H1 (cell line): ENCODE data around the gene SYDE2. TPM values are rescaled to one million over a fixed set of nuclear protein-coding genes. Genes with fewer than 3 reads are reported as not detected.

Experiments used
- CTCF ChIA-PET: fragments of 300-600 bp; sonication (Branson Sonifier 250); formaldehyde crosslinking; loops from one replicate; lab custom pipeline; 2021; ENCODE audit not compliant: partially characterized antibody; lab: Charles Lee
- POLR2A ChIA-PET: fragments of 300-600 bp; sonication (Branson Sonifier 250); formaldehyde crosslinking; loops from one replicate; lab custom pipeline; 2021; ENCODE audit warnings: inconsistent platforms; ENCODE audit not compliant: partially characterized antibody; lab: Charles Lee
- DNase-seq, 2 experiments: peaks; one replicate each; pipeline versions ENCODE4 v3.0.0 to v3.0.0-alpha.2; 2010 to 2022; ENCODE audit warnings: low spot score in 2 of 2, low read depth in 1 of 2, mixed read lengths in 1 of 2
- FAIRE-seq: peaks from 2 replicates; lab custom pipeline; 2011; peaks lifted over from hg19 to GRCh38; lab: Jason Lieb, UNC
- H2AFZ ChIP-seq: 2 replicates; pipeline ENCODE4 v1.8.1; 2012; ENCODE audit warnings: low read length, inconsistent platforms
- H2AK5ac ChIP-seq: 2 replicates; pipeline ENCODE4 v1.6.1; 2013; ENCODE audit warnings: low read depth, low read length
- H2BK120ac ChIP-seq: replicated peaks from 2 replicates; pipeline ENCODE3; 2013; ENCODE audit warnings: low read depth, low read length, inconsistent platforms
- H2BK12ac ChIP-seq: 2 replicates; pipeline ENCODE4 v1.6.1; 2013; ENCODE audit warnings: low read depth, low read length
- H2BK15ac ChIP-seq: 2 replicates; pipeline ENCODE4 v1.6.1; 2013; ENCODE audit warnings: low read length
- H2BK20ac ChIP-seq: 2 replicates; pipeline ENCODE4 v1.6.1; 2013; ENCODE audit warnings: low read length
- H2BK5ac ChIP-seq: 2 replicates; pipeline ENCODE4 v1.6.1; 2013; ENCODE audit warnings: low read depth, low read length
- H3K14ac ChIP-seq: 2 replicates; pipeline ENCODE4 v1.6.1; 2013; ENCODE audit warnings: inconsistent platforms; ENCODE audit not compliant: insufficient read length
- H3K18ac ChIP-seq: 2 replicates; pipeline ENCODE4 v1.6.1; 2013; ENCODE audit warnings: low read length; ENCODE audit errors: extremely low read depth
- H3K23ac ChIP-seq: 2 replicates; pipeline ENCODE4 v1.6.1; 2013; ENCODE audit warnings: inconsistent platforms; ENCODE audit not compliant: insufficient read length
- H3K23me2 ChIP-seq: 2 replicates; pipeline ENCODE4 v1.6.1; 2013; ENCODE audit warnings: low read depth, low read length
- H3K27ac ChIP-seq: 2 replicates; pipeline ENCODE4 v1.6.1; 2011; ENCODE audit warnings: low read depth, low read length, inconsistent platforms
- H3K27me3 ChIP-seq, 4 experiments: replicated peaks in 1 of 4; 1 replicate in 1 of 4; 2 replicates in 3 of 4; pipeline versions ENCODE4 v1.6.1 to v1.8.1; 2011 to 2013; ENCODE audit warnings: low read length in 3 of 4, mild to moderate bottlenecking in 3 of 4, inconsistent platforms in 2 of 4, mixed read lengths in 2 of 4, moderate library complexity in 1 of 4; ENCODE audit not compliant: control insufficient read depth in 3 of 4, insufficient read depth in 3 of 4; ENCODE audit errors: extremely low read depth in 1 of 4
- H3K36me3 ChIP-seq, 4 experiments: 2 replicates each; pipeline versions ENCODE4 v1.6.1 to v1.8.1; 2011 to 2013; ENCODE audit warnings: mild to moderate bottlenecking in 4 of 4, low read length in 3 of 4, moderate library complexity in 2 of 4, control low read depth in 1 of 4, inconsistent platforms in 1 of 4; ENCODE audit not compliant: insufficient read depth in 4 of 4, control insufficient read depth in 2 of 4
- H3K4ac ChIP-seq: replicated peaks from 2 replicates; pipeline ENCODE3; 2013; ENCODE audit warnings: low read length, low read depth, mixed read lengths, inconsistent platforms; ENCODE audit not compliant: insufficient read length
- H3K4me1 ChIP-seq, 4 experiments: replicated peaks in 1 of 4; 1 replicate in 1 of 4; 2 replicates in 3 of 4; pipeline versions ENCODE4 v1.6.1 to v1.8.1; 2011 to 2013; ENCODE audit warnings: low read length in 3 of 4, inconsistent platforms in 2 of 4, mixed read lengths in 1 of 4; ENCODE audit not compliant: insufficient read depth in 4 of 4, control insufficient read depth in 3 of 4
- H3K4me2 ChIP-seq, 2 experiments: 2 replicates each; pipeline versions ENCODE4 v1.6.1 to v1.8.1; 2011 to 2013; ENCODE audit warnings: low read depth in 2 of 2, low read length in 2 of 2, control low read depth in 1 of 2, inconsistent platforms in 1 of 2, mild to moderate bottlenecking in 1 of 2; ENCODE audit not compliant: insufficient read depth in 1 of 2
- H3K4me3 ChIP-seq, 4 experiments: fragments of 200-600, 300-600 bp in 1 of 4; sonication (generic), shearing (Covaris generic), sonication (Bioruptor Twin) in 1 of 4; 2 replicates each; pipeline versions ENCODE4 v1.5.1 to v1.8.1; 2011 to 2016; ENCODE audit warnings: low read length in 4 of 4, low read depth in 3 of 4, control low read depth in 2 of 4, inconsistent platforms in 2 of 4, mild to moderate bottlenecking in 2 of 4, mixed read lengths in 1 of 4, moderate library complexity in 1 of 4; ENCODE audit not compliant: insufficient read depth in 2 of 4; ENCODE audit errors: extremely low read depth in 1 of 4
- H3K56ac ChIP-seq: replicated peaks from 2 replicates; pipeline ENCODE3; 2013; ENCODE audit warnings: low read depth, mild to moderate bottlenecking, mixed read lengths, low read length, inconsistent platforms; ENCODE audit not compliant: insufficient read length
- H3K79me1 ChIP-seq: 2 replicates; pipeline ENCODE4 v1.6.1; 2013; ENCODE audit warnings: low read depth, low read length, control low read depth
- H3K79me2 ChIP-seq, 2 experiments: 2 replicates each; pipeline versions ENCODE4 v1.6.1 to v1.8.1; 2012 to 2013; ENCODE audit warnings: low read length in 2 of 2, mild to moderate bottlenecking in 2 of 2, inconsistent platforms in 1 of 2; ENCODE audit not compliant: insufficient read depth in 2 of 2, control insufficient read depth in 1 of 2
- H3K9ac ChIP-seq, 4 experiments: replicated peaks in 1 of 4; 1 replicate in 1 of 4; 2 replicates in 3 of 4; pipeline versions ENCODE4 v1.6.1 to v1.8.1; 2011 to 2013; ENCODE audit warnings: low read depth in 3 of 4, low read length in 3 of 4, control low read depth in 2 of 4, mild to moderate bottlenecking in 2 of 4, moderate library complexity in 2 of 4, inconsistent platforms in 1 of 4; ENCODE audit errors: extremely low read depth in 1 of 4
- H3K9me3 ChIP-seq, 2 experiments: 2 replicates each; pipeline versions ENCODE4 v1.6.1 to v1.8.1; 2012 to 2013; ENCODE audit warnings: mild to moderate bottlenecking in 2 of 2, moderate library complexity in 2 of 2, control low read depth in 1 of 2, inconsistent platforms in 1 of 2, low read depth in 1 of 2, low read length in 1 of 2, mixed read lengths in 1 of 2; ENCODE audit not compliant: insufficient read depth in 2 of 2
- H4K20me1 ChIP-seq, 2 experiments: replicated peaks in 1 of 2; 2 replicates each; pipeline versions ENCODE3 to v1.8.1; 2011 to 2013; ENCODE audit warnings: inconsistent platforms in 2 of 2, low read length in 2 of 2, mild to moderate bottlenecking in 1 of 2; ENCODE audit not compliant: insufficient read depth in 2 of 2, control insufficient read depth in 1 of 2
- H4K5ac ChIP-seq: 2 replicates; pipeline ENCODE4 v1.6.1; 2013; ENCODE audit warnings: low read length, low read depth, mixed read lengths, inconsistent platforms; ENCODE audit not compliant: insufficient read length
- H4K8ac ChIP-seq: 2 replicates; pipeline ENCODE4 v1.8.0; 2013; ENCODE audit warnings: mild to moderate bottlenecking, moderate library complexity, low read length, inconsistent platforms; ENCODE audit not compliant: insufficient read depth; ENCODE audit errors: extremely low read depth
- H4K91ac ChIP-seq: replicated peaks from 2 replicates; pipeline ENCODE3; 2013; ENCODE audit warnings: low read length, mixed read lengths, inconsistent platforms; ENCODE audit not compliant: insufficient read length
- CTBP2 ChIP-seq: IDR thresholded peaks from 2 replicates; pipeline ENCODE4 v1.7.0; 2011; ENCODE audit warnings: borderline replicate concordance, mild to moderate bottlenecking, moderate library complexity, mixed read lengths, low read length; ENCODE audit not compliant: insufficient read depth, insufficient read length
- GABPA ChIP-seq: IDR thresholded peaks from 2 replicates; pipeline ENCODE4 v1.6.1; 2011; ENCODE audit warnings: mild to moderate bottlenecking, low read length, moderate library complexity, borderline replicate concordance; ENCODE audit not compliant: insufficient read depth
- HDAC6 ChIP-seq: IDR thresholded peaks from one replicate; pipeline ENCODE4 v1.7.1; 2012; ENCODE audit warnings: low read depth, mild to moderate bottlenecking, inconsistent platforms, low read length, moderate library complexity
- TEAD4 ChIP-seq: IDR thresholded peaks from 2 replicates; pipeline ENCODE4 v1.6.1; 2012; ENCODE audit warnings: low read depth, low read length, inconsistent platforms, mixed read lengths
- YY1 ChIP-seq: IDR thresholded peaks from 2 replicates; pipeline ENCODE4 v1.6.1; 2011; ENCODE audit warnings: low read depth, mild to moderate bottlenecking, low read length
- WGBS, 2 experiments: shearing (Covaris generic) in 1 of 2; methylation state at CpG; one replicate each; pipeline versions ENCODE4 v1.1.6 to v1.1.7; 2013 to 2015; ENCODE audit warnings: low lambda C conversion rate in 2 of 2, mixed read lengths in 2 of 2, inconsistent platforms in 1 of 2, low coverage in 1 of 2, missing lambda C conversion rate in 1 of 2; ENCODE audit not compliant: insufficient replicate concordance in 2 of 2, insufficient coverage in 1 of 2, insufficient read length in 1 of 2; ENCODE audit errors: extremely low coverage in 1 of 2, missing lambda C conversion rate in 1 of 2; 5-methylcytosine and 5-hydroxymethylcytosine counted together
- polyA plus RNA-seq, 7 experiments: library from polyadenylated mRNA; depleted of rRNA in 3 of 7; stranded (reverse) in 5 of 7; unstranded in 2 of 7; fragments of >200 nt in 5 of 7; fragments of 200-250 nt in 2 of 7; gene quantifications; 1 replicate in 5 of 7; 2 replicates in 1 of 7; 4 replicates in 1 of 7; pipeline versions ENCODE4 v1.2.1 to v1.2.3, GENCODE V29; 2011 to 2013; ENCODE audit warnings: missing spikeins in 2 of 7, mixed read lengths in 2 of 7
- total RNA-seq: library from RNA; stranded (reverse); fragmentation: NEBNext Ultra II Directional; extraction: Animal tissue kit (Norgen Biotek cat#: 25700); gene quantifications from 2 replicates; pipeline ENCODE4 v1.2.1, GENCODE V29; 2021

SYDE2 gene
- total and polyA plus RNA-seq, 2 of the 8 experiments (the other 6 are each of a cell fraction or from before 2014, with no cell fraction given) = 1.6 to 14.6 TPM

- no peak overlapping the region for H2BK5ac ChIP-seq
- H4K91ac ChIP-seq = no peak overlapping the region
- H3K9me3 ChIP-seq = no peaks in the 10 kb centered on the region
- no peak overlapping the region for H3K9ac ChIP-seq
- H4K20me1 ChIP-seq = no peaks in the 10 kb centered on the region
- H3K14ac ChIP-seq = no peak overlapping the region
- H2AK5ac ChIP-seq = no peak overlapping the region
- 89% methylated on average over 1 of the region's 1 CpG; no CpG with 5 or more reads in 1 of the 2 experiments for WGBS, 2 experiments
- H2BK20ac ChIP-seq = no peak overlapping the region
- H3K27me3 ChIP-seq = peaks cover 0 to 1% (median 0%) of the 10 kb centered on the region in 4 experiments; a peak in 1 of 7 replicates
- H3K23ac ChIP-seq = no peak overlapping the region
- H3K18ac ChIP-seq = no peak overlapping the region
- H3K4ac ChIP-seq = no peak overlapping the region
- H2BK120ac ChIP-seq = no peak overlapping the region
- no peak overlapping the region for H3K4me2 ChIP-seq
- no peaks in the 10 kb centered on the region for H3K23me2 ChIP-seq
- no peak overlapping the region for H2BK15ac ChIP-seq
- H3K27ac ChIP-seq = no peak overlapping the region
- POLR2A ChIA-PET = no interaction called here
- H3K4me3 ChIP-seq = no peak overlapping the region
- no peak overlapping the region for H2BK12ac ChIP-seq
- H4K8ac ChIP-seq = no peak overlapping the region
- H3K56ac ChIP-seq = no peak overlapping the region
- no peaks in the 10 kb centered on the region for H3K79me1 ChIP-seq
- H3K79me2 ChIP-seq = no peaks in the 10 kb centered on the region
- DNase-seq = no peak
- no peak overlapping the region for H2AFZ ChIP-seq
- H3K4me1 ChIP-seq = no peaks in the 10 kb centered on the region
- CTCF ChIA-PET = interaction anchor here (1.1 to 2.2 kb wide), 4 partner anchors 11 to 71 kb away, joined by 3 to 6 read pairs (median 4); no protein-coding TSS in a partner anchor
- H3K36me3 ChIP-seq = peaks cover 0 to 5% (median 0%) of the 10 kb centered on the region in 4 experiments; a peak in 1 of 8 replicates
- FAIRE-seq = no peak
- no peak overlapping the region for H4K5ac ChIP-seq
- TF ChIP-seq HDAC6 (no peak), YY1 (no peak), GABPA (no peak), TEAD4 (no peak), CTBP2 (no peak)
Measured at GRCh38 chr1:85168884-85169283, 31.9 kb downstream of the SYDE2 start.
